Measurements from ENCODE around the gene ZNF566. TPM values are rescaled to one million over a fixed set of nuclear protein-coding genes. Genes with fewer than 3 reads are reported as not detected.
"Not testable (repeated sequence)": the region's sequence is repeated elsewhere in the genome, so short reads cannot be mapped to it uniquely, and the experiment has no call there.

ZNF566 gene
- total RNA-seq, 3 donors from 2014 or later, result 4.3 to 14.8 (median 9.6) TPM

DNA sequence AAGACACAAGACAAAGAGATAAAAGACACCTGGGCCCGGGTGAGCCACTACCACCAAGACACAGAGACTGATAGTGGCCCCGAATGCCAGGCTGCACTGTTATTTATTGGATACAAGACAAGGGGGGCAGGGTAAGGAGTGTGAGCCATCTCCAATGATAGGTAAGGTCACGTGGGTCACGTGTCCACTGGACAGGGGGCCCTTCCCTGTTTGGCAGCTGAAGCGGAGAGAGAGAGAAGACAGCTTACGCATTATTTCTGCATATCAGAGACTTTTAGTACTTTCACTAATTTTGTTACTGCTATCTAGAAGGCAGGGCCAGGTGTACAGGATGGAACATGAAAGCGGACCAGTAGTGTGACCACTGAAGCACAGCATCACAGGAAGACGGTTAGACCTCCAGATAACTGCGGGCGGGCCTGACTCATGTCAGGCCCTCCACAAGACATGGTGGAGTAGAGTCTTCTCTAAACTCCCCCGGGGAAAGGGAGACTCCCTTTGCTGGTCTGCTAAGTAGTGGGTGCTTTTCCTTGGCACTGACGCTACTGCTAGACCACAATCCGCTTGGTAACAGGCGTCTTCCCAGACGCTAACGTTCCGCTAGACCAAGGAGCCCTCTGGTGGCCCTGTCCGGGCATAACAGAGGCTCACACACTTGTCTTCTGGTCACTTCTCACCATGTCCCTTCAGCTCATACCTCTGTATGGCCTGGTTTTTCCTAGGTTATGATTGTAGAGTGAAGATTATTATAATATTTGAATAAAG, 3.5 kb upstream of the ZNF566 start:
- H3K4me1 ChIP-seq (ENCODE audit: low read depth); H3K4me3 ChIP-seq; ATAC-seq; H3K36me3 ChIP-seq (ENCODE audit: low read depth); intact Hi-C loops (cut with DNase I, micrococcal nuclease): not testable (repeated sequence)
- H3K9me3 ChIP-seq, result peaks cover 28% of the 10 kb centered on the region
- TF ChIP-seq, protein P1, sequence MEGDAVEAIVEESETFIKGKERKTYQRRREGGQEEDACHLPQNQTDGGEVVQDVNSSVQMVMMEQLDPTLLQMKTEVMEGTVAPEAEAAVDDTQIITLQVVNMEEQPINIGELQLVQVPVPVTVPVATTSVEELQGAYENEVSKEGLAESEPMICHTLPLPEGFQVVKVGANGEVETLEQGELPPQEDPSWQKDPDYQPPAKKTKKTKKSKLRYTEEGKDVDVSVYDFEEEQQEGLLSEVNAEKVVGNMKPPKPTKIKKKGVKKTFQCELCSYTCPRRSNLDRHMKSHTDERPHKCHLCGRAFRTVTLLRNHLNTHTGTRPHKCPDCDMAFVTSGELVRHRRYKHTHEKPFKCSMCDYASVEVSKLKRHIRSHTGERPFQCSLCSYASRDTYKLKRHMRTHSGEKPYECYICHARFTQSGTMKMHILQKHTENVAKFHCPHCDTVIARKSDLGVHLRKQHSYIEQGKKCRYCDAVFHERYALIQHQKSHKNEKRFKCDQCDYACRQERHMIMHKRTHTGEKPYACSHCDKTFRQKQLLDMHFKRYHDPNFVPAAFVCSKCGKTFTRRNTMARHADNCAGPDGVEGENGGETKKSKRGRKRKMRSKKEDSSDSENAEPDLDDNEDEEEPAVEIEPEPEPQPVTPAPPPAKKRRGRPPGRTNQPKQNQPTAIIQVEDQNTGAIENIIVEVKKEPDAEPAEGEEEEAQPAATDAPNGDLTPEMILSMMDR (IDR thresholded peaks at IDR 0.05), result peak; percentile 17
- peak in 2 of 3 donors; percentile 56 to 64 for DNase-seq

DNA sequence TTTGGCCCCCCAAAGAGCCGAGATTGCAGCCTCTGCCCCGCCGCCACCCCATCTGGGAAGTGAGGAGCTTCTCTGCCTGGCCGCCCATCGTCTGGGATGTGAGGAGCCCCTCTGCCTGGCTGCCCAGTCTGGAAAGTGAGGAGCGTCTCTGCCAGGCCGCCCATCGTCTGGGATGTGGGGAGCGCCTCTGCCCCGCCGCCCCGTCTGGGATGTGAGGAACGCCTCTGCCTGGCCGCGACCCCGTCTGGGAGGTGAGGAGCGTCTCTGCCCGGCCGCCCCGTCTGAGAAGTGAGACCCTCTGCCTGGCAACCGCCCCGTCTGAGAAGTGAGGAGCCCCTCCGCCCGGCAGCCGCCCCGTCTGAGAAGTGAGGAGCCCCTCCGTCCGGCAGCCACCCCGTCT, 1.5 kb upstream of the ZNF566 start:
- H3K36me3 ChIP-seq (ENCODE audit: low read depth); intact Hi-C loops (cut with DNase I, micrococcal nuclease); ATAC-seq; H3K4me3 ChIP-seq; H3K9me3 ChIP-seq; DNase-seq: not testable (repeated sequence)
- H3K4me1 ChIP-seq (ENCODE audit: low read depth), result peaks cover 13% of the 10 kb centered on the region

DNA sequence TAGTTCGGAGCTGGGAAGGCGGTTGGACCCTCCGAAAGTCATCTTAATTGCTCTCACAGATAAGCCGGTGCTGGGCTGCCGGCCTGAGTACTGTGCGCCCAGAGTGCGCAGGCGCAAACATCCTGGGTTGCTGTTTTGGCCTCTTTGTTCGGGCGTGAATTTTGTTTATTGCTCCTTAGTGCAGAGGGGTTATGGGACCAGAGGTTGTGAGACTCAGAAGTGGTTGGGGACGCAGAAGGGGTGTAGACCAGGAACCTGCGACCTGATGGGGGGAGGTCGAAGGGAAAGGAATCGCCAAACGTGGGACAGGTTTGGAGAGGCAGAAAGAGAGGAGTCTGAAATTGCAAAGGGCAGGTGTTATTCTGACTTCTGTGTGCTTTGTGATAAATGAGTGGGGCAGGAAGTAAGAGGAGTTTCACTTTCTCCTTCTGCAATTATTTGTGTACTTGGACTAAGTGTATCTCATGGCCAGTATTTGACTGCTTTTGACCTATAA, 607 bp upstream of the ZNF566 start:
- Histone ChIP-seq H3K4me3 (peak overlapping the region; percentile 43), H3K9me3 (peaks cover 9% of the 10 kb centered on the region), H3K36me3 (ENCODE audit: low read depth) (no peaks in the 10 kb centered on the region), H3K4me1 (ENCODE audit: low read depth) (peaks cover 13% of the 10 kb centered on the region)
- intact Hi-C loops (cut with DNase I, micrococcal nuclease), result no loop called here
- TF ChIP-seq, protein P1 (IDR thresholded peaks at IDR 0.05), result no peak
- DNase-seq, result peak; percentile 81 to 85 (median 84)
- ATAC-seq, result peak; percentile 86

DNA sequence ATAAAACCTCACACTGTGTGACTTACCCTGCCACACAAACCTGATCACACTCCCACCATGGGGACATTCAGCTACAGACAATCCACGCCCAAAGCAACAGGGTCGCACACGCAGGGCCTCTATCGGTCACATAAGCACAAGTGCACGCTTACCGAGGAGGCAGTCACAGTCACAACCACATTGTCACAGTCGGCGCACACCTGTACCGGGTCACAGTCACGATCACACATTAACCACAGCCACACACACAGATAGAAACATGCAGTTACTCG, 579 bp downstream of the ZNF566 start:
- TF ChIP-seq, protein P1 (IDR thresholded peaks at IDR 0.05), result no peak
- Histone ChIP-seq H3K9me3 (peaks cover 15% of the 10 kb centered on the region), H3K4me1 (ENCODE audit: low read depth) (peaks cover 13% of the 10 kb centered on the region), H3K36me3 (ENCODE audit: low read depth) (no peaks in the 10 kb centered on the region), H3K4me3 (peak overlapping the region; percentile 43)
- no peak for DNase-seq
- no peak for ATAC-seq
- intact Hi-C loops (cut with DNase I, micrococcal nuclease), result no loop called here

DNA sequence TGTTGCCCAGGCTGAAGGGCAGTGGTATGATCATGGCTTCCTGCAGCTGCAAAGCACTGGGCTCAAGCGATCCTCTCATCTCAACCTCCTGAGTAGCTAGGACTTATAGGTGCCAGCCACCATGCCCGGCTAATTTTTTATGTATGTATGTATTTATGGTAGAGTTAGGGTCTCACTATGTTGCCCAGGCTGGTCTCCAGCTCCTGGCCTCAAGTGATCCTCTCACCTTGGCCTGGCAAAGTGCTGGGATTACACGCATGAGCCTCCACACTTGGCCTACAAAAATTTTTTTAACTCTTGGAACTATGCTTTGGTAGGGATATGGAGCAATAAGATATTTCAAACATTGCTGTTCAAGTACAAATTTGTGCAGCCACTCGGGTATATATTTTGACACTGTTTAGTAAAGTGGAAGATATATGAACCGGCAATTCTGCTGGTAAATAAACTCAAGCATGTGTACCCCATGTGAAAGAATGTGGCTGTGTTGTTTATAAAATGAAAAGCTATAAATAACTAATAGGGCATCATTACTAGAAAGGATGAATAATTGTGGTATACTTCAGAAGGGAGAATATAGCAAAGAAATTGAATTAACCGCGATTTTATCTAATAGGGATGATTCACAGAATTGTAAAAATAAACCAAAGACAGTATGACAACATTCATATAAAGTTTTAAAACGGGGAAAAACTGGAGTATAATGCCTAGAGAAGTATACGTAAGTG, 1.1 kb downstream of the ZNF566 start:
- no peak overlapping the region for H3K4me3 ChIP-seq
- TF ChIP-seq, protein P1 (IDR thresholded peaks at IDR 0.05), result no peak
- ATAC-seq, result no peak
- H3K4me1 ChIP-seq (ENCODE audit: low read depth), result peaks cover 13% of the 10 kb centered on the region
- peaks cover 17% of the 10 kb centered on the region for H3K9me3 ChIP-seq
- intact Hi-C loops (cut with DNase I, micrococcal nuclease), result no loop called here
- DNase-seq, result no peak
- H3K36me3 ChIP-seq (ENCODE audit: low read depth), result no peaks in the 10 kb centered on the region

DNA sequence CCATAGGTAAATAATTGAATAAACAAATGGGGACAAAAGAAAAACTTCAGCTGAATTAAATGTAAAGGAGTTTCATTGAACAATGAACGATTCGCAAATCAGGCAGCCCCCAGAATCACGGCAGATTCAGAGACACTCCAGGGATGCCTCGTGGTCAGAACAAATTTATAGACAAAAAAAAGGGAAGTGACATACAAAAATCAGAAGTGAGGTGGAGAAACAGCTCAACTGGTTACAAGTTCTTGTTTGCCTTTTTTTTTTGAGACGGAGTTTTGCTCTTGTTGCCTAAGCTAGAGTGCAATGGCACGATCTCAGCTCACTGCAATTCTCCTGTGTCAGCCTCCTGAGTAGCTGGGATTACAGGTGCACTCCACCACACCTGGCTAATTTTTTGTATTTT, 5.7 kb downstream of the ZNF566 start:
- Histone ChIP-seq H3K4me1 (ENCODE audit: low read depth) (peaks cover 12% of the 10 kb centered on the region), H3K9me3 (peaks cover 39% of the 10 kb centered on the region), H3K4me3 (no peak overlapping the region), H3K36me3 (ENCODE audit: low read depth) (no peaks in the 10 kb centered on the region)
- intact Hi-C loops (cut with DNase I, micrococcal nuclease), result no loop called here
- TF ChIP-seq, protein P1 (IDR thresholded peaks at IDR 0.05), result no peak
- DNase-seq, result no peak
- no peak for ATAC-seq
